HL-60 (cell line): Measurements from ENCODE around the gene GGT7.

ENCODE experiments used
- DNase-seq, 2 experiments: peaks; one replicate each; pipeline ENCODE4 v3.0.0-alpha.2; 2010 to 2020; ENCODE audit warnings: low read depth in 1 of 2, low spot score in 1 of 2
- H3K27ac ChIP-seq: fragments of 250-450 bp; sonication (Bioruptor Pico); replicated peaks from 2 replicates; pipeline ENCODE4 v1.5.1; 2020; ENCODE audit warnings: mild to moderate bottlenecking, moderate library complexity
- H3K27me3 ChIP-seq: fragments of 250-450 bp; sonication (Bioruptor Pico); 2 replicates; pipeline ENCODE4 v1.5.1; 2021; ENCODE audit warnings: mild to moderate bottlenecking, moderate library complexity; ENCODE audit not compliant: insufficient read depth, poor library complexity, severe bottlenecking
- H3K4me3 ChIP-seq: replicated peaks from 2 replicates; pipeline ENCODE4 v1.5.1; 2011; ENCODE audit warnings: mild to moderate bottlenecking, control low read depth, low read length; ENCODE audit not compliant: insufficient read depth
- CTCF ChIP-seq: IDR thresholded peaks from one replicate; pipeline ENCODE4 v1.5.1; 2011; ENCODE audit warnings: low read length, control low read depth, inconsistent platforms; ENCODE audit not compliant: insufficient read depth
- GABPA ChIP-seq: IDR thresholded peaks from 2 replicates; pipeline ENCODE4 v1.6.1; 2012; ENCODE audit warnings: low read depth
- POLR2AphosphoS5 ChIP-seq: IDR thresholded peaks from 2 replicates; pipeline ENCODE4 v1.6.1; 2012; ENCODE audit warnings: low read depth
- REST ChIP-seq: IDR thresholded peaks from 2 replicates; pipeline ENCODE4 v1.6.1; 2012; ENCODE audit warnings: low read depth; ENCODE audit not compliant: insufficient replicate concordance
- SPI1 ChIP-seq: IDR thresholded peaks from 2 replicates; pipeline ENCODE4 v1.6.1; 2012; ENCODE audit warnings: low read depth, mild to moderate bottlenecking, borderline replicate concordance

Gene GGT7

GRCh38 chr20:34888468-34888867 is 15.8 kb upstream of the GGT7 start:
- Histone ChIP-seq H3K27ac (no peak overlapping the region), H3K4me3 (no peak overlapping the region), H3K27me3 (no peaks in the 10 kb centered on the region)
- no peak for DNase-seq
- no peak for TF ChIP-seq CTCF

GRCh38 chr20:34887023-34887422 is 14.4 kb upstream of the GGT7 start:
- Histone ChIP-seq H3K27me3 (no peaks in the 10 kb centered on the region), H3K27ac (no peak overlapping the region), H3K4me3 (no peak overlapping the region)
- no peak for TF ChIP-seq POLR2AphosphoS5
- TF ChIP-seq REST: no peak
- no peak for TF ChIP-seq GABPA
- TF ChIP-seq SPI1: no peak
- TF ChIP-seq CTCF: no peak
- no peak for DNase-seq

- Histone ChIP-seq H3K27me3 (no peaks in the 10 kb centered on the region), H3K27ac (no peak overlapping the region), H3K4me3 (no peak overlapping the region)
- no peak for DNase-seq
- no peak for TF ChIP-seq GABPA
- TF ChIP-seq SPI1: no peak
- TF ChIP-seq REST: no peak
- TF ChIP-seq CTCF: no peak
- TF ChIP-seq POLR2AphosphoS5: no peak
These were observed 13.5 kb upstream of the GGT7 start for GRCh38 chr20:34886122-34886521.

GRCh38 chr20:34884260-34884659 is 11.6 kb upstream of the GGT7 start:
- Histone ChIP-seq H3K27ac (no peak overlapping the region), H3K27me3 (no peaks in the 10 kb centered on the region), H3K4me3 (no peak overlapping the region)
- DNase-seq: no peak
- TF ChIP-seq CTCF: no peak
- no peak for TF ChIP-seq GABPA
- TF ChIP-seq REST: no peak
- TF ChIP-seq SPI1: no peak
- no peak for TF ChIP-seq POLR2AphosphoS5
